H9 (cell line): Measurements from ENCODE around the gene TMCO4. TPM values are rescaled to one million over a fixed set of nuclear protein-coding genes. Genes with fewer than 3 reads are reported as not detected.
A peak's percentile ranks its signal among the peaks of the same experiment; 100 is the strongest.

Experiments used
- DNase-seq: peaks from one replicate; pipeline ENCODE4 v3.0.0-alpha.2; 2017
- H2AFZ ChIP-seq: one replicate; pipeline ENCODE4 v1.6.1; 2013; ENCODE audit warnings: mild to moderate bottlenecking, low read length, control low read depth, moderate library complexity
- H2AK5ac ChIP-seq: 2 replicates; pipeline ENCODE4 v1.6.1; 2013; ENCODE audit warnings: low read length, control low read depth, mixed read lengths; ENCODE audit not compliant: insufficient read length
- H2BK120ac ChIP-seq: one replicate; pipeline ENCODE4 v1.6.1; 2013; ENCODE audit warnings: low read depth, mild to moderate bottlenecking, low read length, control low read depth, inconsistent platforms; ENCODE audit not compliant: poor library complexity, severe bottlenecking
- H2BK12ac ChIP-seq: 2 replicates; pipeline ENCODE4 v1.6.1; 2013; ENCODE audit warnings: low read length, control low read depth, mixed read lengths, low read depth; ENCODE audit not compliant: insufficient read length
- H2BK15ac ChIP-seq: 2 replicates; pipeline ENCODE4 v1.6.1; 2013; ENCODE audit warnings: low read depth, low read length, control low read depth
- H2BK20ac ChIP-seq: one replicate; pipeline ENCODE4 v1.6.1; 2013; ENCODE audit warnings: low read depth, mild to moderate bottlenecking, low read length, control low read depth, inconsistent platforms; ENCODE audit not compliant: poor library complexity, severe bottlenecking
- H2BK5ac ChIP-seq: 2 replicates; pipeline ENCODE4 v1.6.1; 2013; ENCODE audit warnings: low read length, control low read depth, mixed read lengths; ENCODE audit not compliant: insufficient read length
- H3K14ac ChIP-seq: 2 replicates; pipeline ENCODE4 v1.6.1; 2013; ENCODE audit warnings: low read length, control low read depth; ENCODE audit not compliant: insufficient read depth
- H3K18ac ChIP-seq: 2 replicates; pipeline ENCODE4 v1.6.1; 2013; ENCODE audit warnings: low read depth, mild to moderate bottlenecking, mixed read lengths, low read length, control low read depth; ENCODE audit not compliant: insufficient read length
- H3K23ac ChIP-seq: 2 replicates; pipeline ENCODE4 v1.6.1; 2013; ENCODE audit warnings: low read length, control low read depth, mixed read lengths, low read depth; ENCODE audit not compliant: insufficient read length
- H3K23me2 ChIP-seq: 2 replicates; pipeline ENCODE4 v1.6.1; 2013; ENCODE audit warnings: low read depth, mild to moderate bottlenecking, mixed read lengths, low read length, control low read depth; ENCODE audit not compliant: insufficient read length, poor library complexity, severe bottlenecking
- H3K27ac ChIP-seq: 2 replicates; pipeline ENCODE4 v1.5.1; 2013; ENCODE audit warnings: low read length, control low read depth, mixed read lengths, low read depth; ENCODE audit not compliant: insufficient read length
- H3K27me3 ChIP-seq: 2 replicates; pipeline ENCODE4 v1.6.1; 2013; ENCODE audit warnings: low read length, control low read depth, inconsistent platforms; ENCODE audit not compliant: insufficient read depth
- H3K4ac ChIP-seq: 2 replicates; pipeline ENCODE4 v1.6.1; 2013; ENCODE audit warnings: low read depth, mild to moderate bottlenecking, control low read depth, inconsistent platforms, low read length, moderate library complexity
- H3K4me1 ChIP-seq: 2 replicates; pipeline ENCODE4 v1.6.1; 2013; ENCODE audit warnings: low read length, control low read depth, inconsistent platforms; ENCODE audit not compliant: insufficient read depth
- H3K4me2 ChIP-seq: 2 replicates; pipeline ENCODE4 v1.6.1; 2013; ENCODE audit warnings: low read length, control low read depth, mixed read lengths; ENCODE audit not compliant: insufficient read length, insufficient read depth
- H3K56ac ChIP-seq: 2 replicates; pipeline ENCODE4 v1.6.1; 2013; ENCODE audit warnings: low read depth, mild to moderate bottlenecking, mixed read lengths, low read length, control low read depth; ENCODE audit not compliant: insufficient read length
- H3K79me1 ChIP-seq: 2 replicates; pipeline ENCODE4 v1.6.1; 2013; ENCODE audit warnings: low read depth, mild to moderate bottlenecking, moderate library complexity, low read length, control low read depth, inconsistent platforms; ENCODE audit not compliant: insufficient read depth, poor library complexity, severe bottlenecking
- H3K79me2 ChIP-seq: 2 replicates; pipeline ENCODE4 v1.6.1; 2013; ENCODE audit warnings: low read length, control low read depth, inconsistent platforms; ENCODE audit not compliant: insufficient read depth
- H3K9ac ChIP-seq: 2 replicates; pipeline ENCODE4 v1.6.1; 2013; ENCODE audit warnings: low read length, control low read depth, mixed read lengths; ENCODE audit not compliant: insufficient read length; ENCODE audit errors: extremely low read depth
- H3K9me3 ChIP-seq: one replicate; pipeline ENCODE4 v1.6.1; 2013; ENCODE audit warnings: low read depth, low read length, inconsistent platforms; ENCODE audit not compliant: control insufficient read depth
- H3T11ph ChIP-seq: one replicate; pipeline ENCODE4 v1.6.1; 2013; ENCODE audit warnings: mild to moderate bottlenecking, low read length, control low read depth, inconsistent platforms
- H4K20me1 ChIP-seq: one replicate; pipeline ENCODE4 v1.6.1; 2013; ENCODE audit not compliant: control insufficient read depth, insufficient read length, insufficient read depth
- H4K5ac ChIP-seq: 2 replicates; pipeline ENCODE4 v1.6.1; 2013; ENCODE audit warnings: low read depth, mild to moderate bottlenecking, mixed read lengths, low read length, control low read depth; ENCODE audit not compliant: insufficient read length
- H4K8ac ChIP-seq: replicated peaks from 2 replicates; pipeline ENCODE4 v1.6.1; 2013; ENCODE audit warnings: low read length, control low read depth, mixed read lengths, low read depth; ENCODE audit not compliant: insufficient read length
- H4K91ac ChIP-seq: 2 replicates; pipeline ENCODE4 v1.6.1; 2013; ENCODE audit warnings: low read depth, mild to moderate bottlenecking, moderate library complexity, mixed read lengths, low read length, control low read depth; ENCODE audit not compliant: insufficient read length
- H3K27ac Mint-ChIP-seq, 3 experiments: 2 replicates in 2 of 3; 3 replicates in 1 of 3; pipeline ENCODE4 v1.8.0; 2020 to 2021; ENCODE audit warnings: mixed read lengths in 3 of 3, mild to moderate bottlenecking in 1 of 3, moderate library complexity in 1 of 3
- H3K27me3 Mint-ChIP-seq: 2 replicates; pipeline ENCODE4 v1.8.0; 2021; ENCODE audit warnings: low read depth, mild to moderate bottlenecking, moderate library complexity, mixed read lengths
- H3K36me3 Mint-ChIP-seq, 3 experiments: 2 replicates in 2 of 3; 3 replicates in 1 of 3; pipeline ENCODE4 v1.8.0; 2020 to 2021; ENCODE audit warnings: low read depth in 3 of 3, mixed read lengths in 3 of 3; ENCODE audit not compliant: insufficient read depth in 1 of 3
- H3K4me1 Mint-ChIP-seq, 2 experiments: 2 replicates each; pipeline ENCODE4 v1.8.0; 2020; ENCODE audit warnings: mixed read lengths in 2 of 2
- H3K4me3 Mint-ChIP-seq, 2 experiments: 2 replicates in 1 of 2; 3 replicates in 1 of 2; pipeline ENCODE4 v1.8.0; 2020 to 2021; ENCODE audit warnings: mild to moderate bottlenecking in 2 of 2, mixed read lengths in 2 of 2, moderate library complexity in 1 of 2
- H3K9me3 Mint-ChIP-seq, 2 experiments: 2 replicates in 1 of 2; 3 replicates in 1 of 2; pipeline ENCODE4 v1.8.0; 2020; ENCODE audit warnings: mild to moderate bottlenecking in 2 of 2, mixed read lengths in 2 of 2, moderate library complexity in 1 of 2
- CTCF ChIP-seq: fragments of 200-600 bp; sonication (generic); conservative IDR thresholded peaks from 3 replicates; pipeline ENCODE4 v1.8.0; 2021; ENCODE audit warnings: antibody characterized with exemption, mild to moderate bottlenecking
- WGBS: extraction: QIAGEN DNeasy Blood & Tissue Kit; methylation state at CpG from one replicate; pipeline ENCODE4 v1.1.7; 2013; ENCODE audit warnings: missing lambda C conversion rate, low lambda C conversion rate, mixed read lengths; ENCODE audit not compliant: insufficient read length; ENCODE audit errors: extremely low coverage; 5-methylcytosine and 5-hydroxymethylcytosine counted together
- total RNA-seq: library from RNA; stranded (reverse); gene quantifications from 2 replicates; pipeline ENCODE4 v1.2.1, GENCODE V29; 2021

The TMCO4 gene
- total RNA-seq, 1 experiment from 2014 or later = 4.0 TPM

GRCh38 chr1:19644681-19645410 lies 154.9 kb downstream of the TMCO4 start:
- Mint-ChIP-seq H3K36me3 (no peaks in the 10 kb centered on the region; a peak in 2 of 7 replicates), H3K4me1 (peaks cover 19 to 34% of the 10 kb centered on the region in 2 experiments), H3K27me3 (peaks cover 60% of the 10 kb centered on the region), H3K4me3 (peak overlapping the region; percentile 82 to 97), H3K27ac (peak overlapping the region in 1 of 3 experiments; percentile 33; a peak in 1 of 7 replicates), H3K9me3 (peaks cover 0 to 3% of the 10 kb centered on the region in 2 experiments; a peak in 1 of 5 replicates)
- Histone ChIP-seq H2BK15ac (no peak overlapping the region), H3T11ph (no peak overlapping the region), H4K5ac (no peak overlapping the region), H3K27ac (no peak overlapping the region), H3K56ac (no peak overlapping the region), H3K23me2 (peaks cover 19% of the 10 kb centered on the region), H2AK5ac (no peak overlapping the region), H3K4ac (no peak overlapping the region), H4K8ac (no peak overlapping the region), H2BK12ac (no peak overlapping the region), H4K91ac (no peak overlapping the region), H2BK120ac (no peak overlapping the region), H2AFZ (no peak overlapping the region), H3K4me2 (peak overlapping the region; percentile 58), H3K4me1 (no peaks in the 10 kb centered on the region; the same call in 1 of the 2 replicates), H3K18ac (no peak overlapping the region), H3K14ac (peak overlapping the region; percentile 58; the same call in 1 of the 2 replicates), H3K23ac (no peak overlapping the region), H2BK20ac (no peak overlapping the region), H4K20me1 (no peaks in the 10 kb centered on the region), H3K79me1 (no peaks in the 10 kb centered on the region), H2BK5ac (no peak overlapping the region), H3K9me3 (no peaks in the 10 kb centered on the region), H3K9ac (peak overlapping the region; percentile 44), H3K27me3 (peaks cover 17% of the 10 kb centered on the region; the same call in 1 of the 2 replicates), H3K79me2 (no peaks in the 10 kb centered on the region)
- TF ChIP-seq CTCF = no peak
- no CpG with 5 or more reads among the region's 71 CpGs for WGBS
- DNase-seq = no peak
